ENCODE measurements around the gene ATAD5. TPM values are rescaled to one million over a fixed set of nuclear protein-coding genes. Genes with fewer than 3 reads are reported as not detected.

Gene ATAD5
- total RNA-seq, 1 donor from 2014 or later = 0.45 TPM

GRCh38 chr17:30942308-30943079, 110.7 kb downstream of the ATAD5 start:
- DNase-seq (ENCODE audit: low spot score) (no peak), ATAC-seq (no peak)

Other genes starting within 250 kb of the ATAD5 start
- 4.2 TPM for gene CRLF3, start 7.3 kb upstream of the ATAD5 start, total RNA-seq
- 8.6 TPM for gene TEFM, start 74.3 kb downstream of the ATAD5 start, total RNA-seq
- 7.7 TPM for gene ADAP2, start 90.0 kb downstream of the ATAD5 start, total RNA-seq
- gene RNF135, start 139.1 kb downstream of the ATAD5 start, total RNA-seq = 4.7 TPM